H9 (cell line): ENCODE results near the gene B4GALNT1. TPM values are rescaled to one million over a fixed set of nuclear protein-coding genes. Genes with fewer than 3 reads are reported as not detected.

Experiments
- DNase-seq: peaks from one replicate; pipeline ENCODE4 v3.0.0-alpha.2; 2017
- H2AFZ ChIP-seq: one replicate; pipeline ENCODE4 v1.6.1; 2013; ENCODE audit warnings: mild to moderate bottlenecking, low read length, control low read depth, moderate library complexity
- H2AK5ac ChIP-seq: 2 replicates; pipeline ENCODE4 v1.6.1; 2013; ENCODE audit warnings: low read length, control low read depth, mixed read lengths; ENCODE audit not compliant: insufficient read length
- H2BK120ac ChIP-seq: one replicate; pipeline ENCODE4 v1.6.1; 2013; ENCODE audit warnings: low read depth, mild to moderate bottlenecking, low read length, control low read depth, inconsistent platforms; ENCODE audit not compliant: poor library complexity, severe bottlenecking
- H2BK12ac ChIP-seq: 2 replicates; pipeline ENCODE4 v1.6.1; 2013; ENCODE audit warnings: low read length, control low read depth, mixed read lengths, low read depth; ENCODE audit not compliant: insufficient read length
- H2BK15ac ChIP-seq: 2 replicates; pipeline ENCODE4 v1.6.1; 2013; ENCODE audit warnings: low read depth, low read length, control low read depth
- H2BK20ac ChIP-seq: one replicate; pipeline ENCODE4 v1.6.1; 2013; ENCODE audit warnings: low read depth, mild to moderate bottlenecking, low read length, control low read depth, inconsistent platforms; ENCODE audit not compliant: poor library complexity, severe bottlenecking
- H2BK5ac ChIP-seq: 2 replicates; pipeline ENCODE4 v1.6.1; 2013; ENCODE audit warnings: low read length, control low read depth, mixed read lengths; ENCODE audit not compliant: insufficient read length
- H3K14ac ChIP-seq: 2 replicates; pipeline ENCODE4 v1.6.1; 2013; ENCODE audit warnings: low read length, control low read depth; ENCODE audit not compliant: insufficient read depth
- H3K18ac ChIP-seq: 2 replicates; pipeline ENCODE4 v1.6.1; 2013; ENCODE audit warnings: low read depth, mild to moderate bottlenecking, mixed read lengths, low read length, control low read depth; ENCODE audit not compliant: insufficient read length
- H3K23ac ChIP-seq: 2 replicates; pipeline ENCODE4 v1.6.1; 2013; ENCODE audit warnings: low read length, control low read depth, mixed read lengths, low read depth; ENCODE audit not compliant: insufficient read length
- H3K23me2 ChIP-seq: 2 replicates; pipeline ENCODE4 v1.6.1; 2013; ENCODE audit warnings: low read depth, mild to moderate bottlenecking, mixed read lengths, low read length, control low read depth; ENCODE audit not compliant: insufficient read length, poor library complexity, severe bottlenecking
- H3K27ac ChIP-seq: 2 replicates; pipeline ENCODE4 v1.5.1; 2013; ENCODE audit warnings: low read length, control low read depth, mixed read lengths, low read depth; ENCODE audit not compliant: insufficient read length
- H3K27me3 ChIP-seq: 2 replicates; pipeline ENCODE4 v1.6.1; 2013; ENCODE audit warnings: low read length, control low read depth, inconsistent platforms; ENCODE audit not compliant: insufficient read depth
- H3K4ac ChIP-seq: 2 replicates; pipeline ENCODE4 v1.6.1; 2013; ENCODE audit warnings: low read depth, mild to moderate bottlenecking, control low read depth, inconsistent platforms, low read length, moderate library complexity
- H3K4me1 ChIP-seq: 2 replicates; pipeline ENCODE4 v1.6.1; 2013; ENCODE audit warnings: low read length, control low read depth, inconsistent platforms; ENCODE audit not compliant: insufficient read depth
- H3K4me2 ChIP-seq: 2 replicates; pipeline ENCODE4 v1.6.1; 2013; ENCODE audit warnings: low read length, control low read depth, mixed read lengths; ENCODE audit not compliant: insufficient read length, insufficient read depth
- H3K56ac ChIP-seq: 2 replicates; pipeline ENCODE4 v1.6.1; 2013; ENCODE audit warnings: low read depth, mild to moderate bottlenecking, mixed read lengths, low read length, control low read depth; ENCODE audit not compliant: insufficient read length
- H3K79me1 ChIP-seq: 2 replicates; pipeline ENCODE4 v1.6.1; 2013; ENCODE audit warnings: low read depth, mild to moderate bottlenecking, moderate library complexity, low read length, control low read depth, inconsistent platforms; ENCODE audit not compliant: insufficient read depth, poor library complexity, severe bottlenecking
- H3K79me2 ChIP-seq: 2 replicates; pipeline ENCODE4 v1.6.1; 2013; ENCODE audit warnings: low read length, control low read depth, inconsistent platforms; ENCODE audit not compliant: insufficient read depth
- H3K9ac ChIP-seq: 2 replicates; pipeline ENCODE4 v1.6.1; 2013; ENCODE audit warnings: low read length, control low read depth, mixed read lengths; ENCODE audit not compliant: insufficient read length; ENCODE audit errors: extremely low read depth
- H3K9me3 ChIP-seq: one replicate; pipeline ENCODE4 v1.6.1; 2013; ENCODE audit warnings: low read depth, low read length, inconsistent platforms; ENCODE audit not compliant: control insufficient read depth
- H3T11ph ChIP-seq: one replicate; pipeline ENCODE4 v1.6.1; 2013; ENCODE audit warnings: mild to moderate bottlenecking, low read length, control low read depth, inconsistent platforms
- H4K20me1 ChIP-seq: one replicate; pipeline ENCODE4 v1.6.1; 2013; ENCODE audit not compliant: control insufficient read depth, insufficient read length, insufficient read depth
- H4K5ac ChIP-seq: 2 replicates; pipeline ENCODE4 v1.6.1; 2013; ENCODE audit warnings: low read depth, mild to moderate bottlenecking, mixed read lengths, low read length, control low read depth; ENCODE audit not compliant: insufficient read length
- H4K8ac ChIP-seq: replicated peaks from 2 replicates; pipeline ENCODE4 v1.6.1; 2013; ENCODE audit warnings: low read length, control low read depth, mixed read lengths, low read depth; ENCODE audit not compliant: insufficient read length
- H4K91ac ChIP-seq: 2 replicates; pipeline ENCODE4 v1.6.1; 2013; ENCODE audit warnings: low read depth, mild to moderate bottlenecking, moderate library complexity, mixed read lengths, low read length, control low read depth; ENCODE audit not compliant: insufficient read length
- H3K27ac Mint-ChIP-seq, 3 experiments: 2 replicates in 2 of 3; 3 replicates in 1 of 3; pipeline ENCODE4 v1.8.0; 2020 to 2021; ENCODE audit warnings: mixed read lengths in 3 of 3, mild to moderate bottlenecking in 1 of 3, moderate library complexity in 1 of 3
- H3K27me3 Mint-ChIP-seq: 2 replicates; pipeline ENCODE4 v1.8.0; 2021; ENCODE audit warnings: low read depth, mild to moderate bottlenecking, moderate library complexity, mixed read lengths
- H3K36me3 Mint-ChIP-seq, 3 experiments: 2 replicates in 2 of 3; 3 replicates in 1 of 3; pipeline ENCODE4 v1.8.0; 2020 to 2021; ENCODE audit warnings: low read depth in 3 of 3, mixed read lengths in 3 of 3; ENCODE audit not compliant: insufficient read depth in 1 of 3
- H3K4me1 Mint-ChIP-seq, 2 experiments: 2 replicates each; pipeline ENCODE4 v1.8.0; 2020; ENCODE audit warnings: mixed read lengths in 2 of 2
- H3K4me3 Mint-ChIP-seq, 2 experiments: 2 replicates in 1 of 2; 3 replicates in 1 of 2; pipeline ENCODE4 v1.8.0; 2020 to 2021; ENCODE audit warnings: mild to moderate bottlenecking in 2 of 2, mixed read lengths in 2 of 2, moderate library complexity in 1 of 2
- H3K9me3 Mint-ChIP-seq, 2 experiments: 2 replicates in 1 of 2; 3 replicates in 1 of 2; pipeline ENCODE4 v1.8.0; 2020; ENCODE audit warnings: mild to moderate bottlenecking in 2 of 2, mixed read lengths in 2 of 2, moderate library complexity in 1 of 2
- CTCF ChIP-seq: fragments of 200-600 bp; sonication (generic); conservative IDR thresholded peaks from 3 replicates; pipeline ENCODE4 v1.8.0; 2021; ENCODE audit warnings: antibody characterized with exemption, mild to moderate bottlenecking
- WGBS: extraction: QIAGEN DNeasy Blood & Tissue Kit; methylation state at CpG from one replicate; pipeline ENCODE4 v1.1.7; 2013; ENCODE audit warnings: missing lambda C conversion rate, low lambda C conversion rate, mixed read lengths; ENCODE audit not compliant: insufficient read length; ENCODE audit errors: extremely low coverage; 5-methylcytosine and 5-hydroxymethylcytosine counted together
- total RNA-seq: library from RNA; stranded (reverse); gene quantifications from 2 replicates; pipeline ENCODE4 v1.2.1, GENCODE V29; 2021

The B4GALNT1 gene
- total RNA-seq, 1 experiment from 2014 or later = 2.3 TPM

GRCh38 chr12:57581802-57582201 lies 51.2 kb downstream of the B4GALNT1 start:
- Histone ChIP-seq H2AFZ (no peak overlapping the region), H3K4ac (no peak overlapping the region), H4K91ac (no peak overlapping the region), H3K9me3 (no peaks in the 10 kb centered on the region), H3K9ac (no peak overlapping the region), H3K18ac (no peak overlapping the region), H3K27ac (no peak overlapping the region), H4K20me1 (no peaks in the 10 kb centered on the region), H2AK5ac (no peak overlapping the region), H3K14ac (no peak overlapping the region), H2BK5ac (no peak overlapping the region), H2BK120ac (no peak overlapping the region), H3K27me3 (no peaks in the 10 kb centered on the region), H4K8ac (no peak overlapping the region), H3K23me2 (no peaks in the 10 kb centered on the region), H2BK15ac (no peak overlapping the region), H3K23ac (no peak overlapping the region), H2BK12ac (no peak overlapping the region), H2BK20ac (no peak overlapping the region), H3K56ac (no peak overlapping the region), H3K4me1 (no peaks in the 10 kb centered on the region), H3K4me2 (no peak overlapping the region), H3T11ph (no peak overlapping the region), H3K79me2 (no peaks in the 10 kb centered on the region), H3K79me1 (no peaks in the 10 kb centered on the region), H4K5ac (no peak overlapping the region)
- Mint-ChIP-seq H3K9me3 (no peaks in the 10 kb centered on the region), H3K27ac (no peak overlapping the region), H3K36me3 (peaks cover 24 to 65% (median 49%) of the 10 kb centered on the region in 3 experiments), H3K27me3 (no peaks in the 10 kb centered on the region), H3K4me1 (peaks cover 0 to 2% of the 10 kb centered on the region in 2 experiments; a peak in 1 of 4 replicates), H3K4me3 (no peak overlapping the region)
- no peak for DNase-seq
- TF ChIP-seq CTCF = no peak
- no CpG with 5 or more reads among the region's 1 CpG for WGBS
